ENCODE measurements around the gene TMEM139. TPM values are rescaled to one million over a fixed set of nuclear protein-coding genes. Genes with fewer than 3 reads are reported as not detected.
A peak's percentile ranks its signal among the peaks of the same experiment; 100 is the strongest.
"Not testable (repeated sequence)": the region's sequence is repeated elsewhere in the genome, so short reads cannot be mapped to it uniquely, and the experiment has no call there.

Gene TMEM139
- total RNA-seq, 2 experiments from 2014 or later: 1.1 TPM

DNA sequence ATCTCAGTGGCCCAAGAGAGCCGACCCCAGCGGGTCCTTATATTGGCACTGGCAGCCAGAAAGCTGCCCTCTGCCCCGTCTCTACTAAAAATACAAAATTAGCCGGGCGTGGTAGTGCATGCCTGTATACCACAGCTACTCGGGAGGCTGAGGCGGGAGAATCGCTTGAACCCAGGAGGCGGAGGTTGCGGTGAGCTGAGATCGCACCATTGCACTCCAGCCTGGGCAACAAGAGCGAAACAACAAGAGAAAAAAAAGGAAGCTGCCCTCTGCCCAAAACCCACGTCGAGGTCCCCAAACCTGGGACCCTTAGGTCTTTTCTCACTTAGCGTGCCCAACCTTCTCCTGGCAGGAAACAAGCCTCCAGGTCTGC lies 20.6 kb upstream of the TMEM139 start:
- not testable (repeated sequence) for DNase-seq; ATAC-seq (ENCODE audit: low read depth); H3K9me3 Mint-ChIP-seq; H3K27me3 Mint-ChIP-seq
- Mint-ChIP-seq H3K36me3 (peaks cover 34% of the 10 kb centered on the region), H3K27ac (peak overlapping the region; percentile 91), H3K4me1 (peaks cover 35% of the 10 kb centered on the region), H3K4me3 (peak overlapping the region; percentile 96)
- POLR2A ChIA-PET: interaction anchor here (0.8 to 4.4 kb wide), 9 partner anchors 9 to 116 kb away, joined by 3 to 45 read pairs (median 9); partner anchors contain the start of gene CASP2

DNA sequence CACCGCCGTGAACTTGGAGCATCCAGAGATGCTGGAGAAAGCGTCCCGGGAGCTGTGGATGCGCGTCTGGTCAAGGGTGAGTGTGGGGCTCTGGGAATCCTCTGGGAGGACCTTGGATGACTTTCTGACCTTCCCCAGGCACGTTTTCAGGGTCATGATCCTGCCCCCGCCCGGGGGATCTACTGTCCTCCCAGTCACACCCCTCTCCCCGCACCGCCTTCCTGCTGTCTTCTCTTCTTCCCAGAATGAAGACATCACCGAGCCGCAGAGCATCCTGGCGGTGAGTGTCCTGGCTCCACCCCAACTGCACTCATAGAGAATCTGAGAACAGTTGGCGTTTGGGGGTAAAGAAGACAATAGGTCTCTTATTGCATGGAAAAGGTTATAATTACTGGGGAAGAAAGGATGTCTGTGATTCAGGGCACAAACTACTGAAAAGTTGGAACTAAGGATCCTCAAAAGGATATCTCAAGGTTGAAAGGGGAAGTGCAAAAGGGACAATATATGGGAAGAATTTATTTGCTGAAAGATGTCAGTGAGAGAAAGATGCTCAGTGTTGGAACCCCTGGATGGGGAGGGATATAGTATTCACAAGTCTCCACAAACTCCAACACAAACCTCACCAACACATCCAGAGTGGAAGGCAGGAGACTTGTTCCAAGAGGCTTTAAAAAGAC lies 19.6 kb upstream of the TMEM139 start:
- no peaks in the 10 kb centered on the region for H3K27me3 Mint-ChIP-seq
- ATAC-seq (ENCODE audit: low read depth) (no peak), DNase-seq (no peak)
- H3K27ac Mint-ChIP-seq: peak overlapping the region; percentile 91
- peaks cover 33% of the 10 kb centered on the region for H3K4me1 Mint-ChIP-seq
- H3K9me3 Mint-ChIP-seq: peaks cover 5% of the 10 kb centered on the region
- H3K36me3 Mint-ChIP-seq: peaks cover 43% of the 10 kb centered on the region
- POLR2A ChIA-PET: interaction anchor here (0.6 to 4.4 kb wide), 5 partner anchors 15 to 37 kb away, joined by 3 to 45 read pairs (median 3); partner anchors contain the start of gene CASP2
- H3K4me3 Mint-ChIP-seq: peak overlapping the region; percentile 96

DNA sequence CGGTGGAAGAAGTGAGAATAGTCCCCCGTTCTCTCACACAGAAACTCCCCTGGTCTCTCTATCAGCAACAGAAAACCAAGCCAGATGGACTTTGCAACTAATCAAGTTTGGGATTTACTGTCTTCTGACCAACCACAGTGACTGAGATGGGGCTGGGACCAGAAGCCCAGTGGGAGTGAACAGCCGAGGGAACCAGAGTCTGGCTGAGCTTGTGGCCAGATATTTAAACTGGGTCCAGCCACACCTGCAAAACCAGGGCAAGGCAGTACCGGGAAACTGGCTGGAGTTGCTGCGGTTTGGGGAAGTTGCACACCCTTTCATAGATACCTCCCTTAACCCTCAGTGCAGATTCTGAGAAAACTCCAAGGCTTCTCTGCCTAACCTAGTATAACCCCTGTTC lies 15.5 kb upstream of the TMEM139 start:
- DNase-seq (no peak), ATAC-seq (ENCODE audit: low read depth) (no peak)
- POLR2A ChIA-PET: interaction anchor here (1.5 to 1.9 kb wide), 2 partner anchors 10 to 30 kb away, joined by 3 to 9 read pairs; no protein-coding TSS in a partner anchor
- Mint-ChIP-seq H3K36me3 (peaks cover 44% of the 10 kb centered on the region), H3K4me3 (no peak overlapping the region), H3K4me1 (peaks cover 29% of the 10 kb centered on the region), H3K27ac (no peak overlapping the region), H3K27me3 (no peaks in the 10 kb centered on the region), H3K9me3 (peaks cover 1% of the 10 kb centered on the region)

DNA sequence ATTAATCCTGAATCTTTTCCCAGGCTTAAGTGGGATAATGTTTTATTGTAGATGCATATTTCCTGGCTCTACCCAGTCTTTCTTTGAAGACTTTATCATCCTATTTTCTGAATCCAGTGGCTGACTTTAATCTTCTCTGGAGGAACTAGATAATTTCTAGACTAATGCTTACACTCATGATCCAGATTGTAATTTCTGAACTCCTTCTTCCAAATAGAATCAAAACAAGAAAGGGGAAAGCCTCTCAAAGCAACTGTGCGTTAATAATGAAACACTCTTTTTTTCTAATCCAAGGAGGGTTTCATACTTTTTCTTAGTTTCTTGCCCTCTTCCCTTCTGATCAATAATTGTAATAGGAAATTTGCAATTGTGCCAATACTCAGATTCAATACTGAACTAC lies 13.5 kb upstream of the TMEM139 start:
- H3K4me3 Mint-ChIP-seq: no peak overlapping the region
- no peak for ATAC-seq (ENCODE audit: low read depth)
- H3K9me3 Mint-ChIP-seq: peaks cover 1% of the 10 kb centered on the region
- no peak overlapping the region for H3K27ac Mint-ChIP-seq
- H3K4me1 Mint-ChIP-seq: peaks cover 14% of the 10 kb centered on the region
- no peaks in the 10 kb centered on the region for H3K27me3 Mint-ChIP-seq
- DNase-seq: no peak
- peaks cover 31% of the 10 kb centered on the region for H3K36me3 Mint-ChIP-seq
- POLR2A ChIA-PET: interaction anchor here (1.4 kb wide), 1 partner anchor 27 kb away, joined by 3 read pairs; no protein-coding TSS in a partner anchor

DNA sequence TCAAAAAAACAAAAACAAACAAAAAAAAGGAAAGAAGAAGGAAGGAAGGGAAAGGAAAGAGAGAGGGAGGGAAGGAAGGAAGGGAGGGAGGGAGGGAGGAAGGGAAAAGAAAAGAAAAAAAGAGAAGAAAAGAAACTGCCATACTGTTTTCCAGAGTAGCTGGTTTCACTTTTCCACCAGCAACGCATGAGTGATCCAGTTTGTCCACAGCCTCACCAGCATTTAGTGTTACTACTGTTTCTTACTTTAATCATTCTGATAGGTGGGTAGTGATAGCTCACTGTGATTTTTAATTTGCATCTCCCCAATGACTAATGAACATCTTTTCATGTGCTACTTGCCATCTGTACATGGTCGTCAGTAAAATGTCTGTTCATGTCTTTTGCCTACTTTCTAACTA lies 11.9 kb upstream of the TMEM139 start:
- ATAC-seq (ENCODE audit: low read depth): no peak
- no peak for DNase-seq
- no peak overlapping the region for H3K27ac Mint-ChIP-seq
- no peaks in the 10 kb centered on the region for H3K27me3 Mint-ChIP-seq
- peaks cover 1% of the 10 kb centered on the region for H3K9me3 Mint-ChIP-seq
- no peak overlapping the region for H3K4me3 Mint-ChIP-seq
- POLR2A ChIA-PET: interaction anchor here (1.1 to 1.2 kb wide), 2 partner anchors 10 to 15 kb away, joined by 3 read pairs; partner anchors contain the start of genes CASP2 and GSTK1
- H3K36me3 Mint-ChIP-seq: peaks cover 27% of the 10 kb centered on the region
- H3K4me1 Mint-ChIP-seq: peaks cover 12% of the 10 kb centered on the region

DNA sequence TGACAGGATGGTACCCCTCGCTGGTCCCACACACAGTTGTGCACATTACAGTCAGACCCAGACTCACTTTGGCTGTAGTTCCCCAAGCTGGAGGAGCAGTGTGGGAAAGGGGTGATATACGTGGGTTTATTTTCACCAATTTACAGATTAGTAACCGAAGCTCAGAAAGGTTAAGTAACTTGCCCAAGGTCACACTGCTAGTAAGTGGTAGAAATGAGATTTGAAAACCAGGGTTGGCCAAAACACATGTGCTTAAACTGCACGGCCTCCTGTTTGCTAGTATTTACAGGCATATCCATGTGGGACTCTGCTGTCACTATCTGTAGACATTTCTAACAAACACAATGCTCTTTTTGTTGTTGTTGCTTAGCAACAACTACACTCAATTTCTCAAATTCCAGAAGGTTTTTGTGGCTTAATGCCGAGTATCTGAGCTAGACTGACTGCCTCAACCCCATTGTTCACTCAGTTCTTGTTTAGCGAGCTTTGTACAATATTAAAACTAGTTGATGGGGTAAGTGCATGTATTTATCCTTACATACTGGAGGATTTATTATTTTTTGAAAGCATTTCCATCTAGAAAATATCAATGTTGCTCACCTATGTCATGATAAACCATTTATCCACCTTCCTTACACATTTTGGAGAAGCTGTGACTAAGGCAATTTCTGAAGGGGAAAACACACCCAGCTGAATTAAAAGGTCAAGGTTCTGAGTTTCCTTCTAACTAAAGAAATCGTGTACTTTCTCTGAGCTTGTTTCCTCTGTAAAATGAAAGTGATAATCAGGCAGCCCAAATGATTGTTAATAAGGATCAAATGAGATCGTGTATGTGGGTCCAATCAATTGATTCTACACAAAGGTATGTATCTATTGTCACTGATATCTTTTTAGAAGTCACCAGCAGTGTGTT lies 5.3 kb upstream of the TMEM139 start:
- ATAC-seq (ENCODE audit: low read depth) (peak; percentile 50), DNase-seq (no peak)
- Mint-ChIP-seq H3K4me1 (peaks cover 31% of the 10 kb centered on the region), H3K27ac (peak overlapping the region; percentile 82), H3K27me3 (no peaks in the 10 kb centered on the region), H3K36me3 (no peaks in the 10 kb centered on the region), H3K4me3 (peak overlapping the region; percentile 73), H3K9me3 (no peaks in the 10 kb centered on the region)
- POLR2A ChIA-PET: interaction anchor here (1.0 to 4.1 kb wide), 8 partner anchors 8 to 39 kb away, joined by 3 to 45 read pairs (median 5); partner anchors contain the start of genes CASP2 and GSTK1

DNA sequence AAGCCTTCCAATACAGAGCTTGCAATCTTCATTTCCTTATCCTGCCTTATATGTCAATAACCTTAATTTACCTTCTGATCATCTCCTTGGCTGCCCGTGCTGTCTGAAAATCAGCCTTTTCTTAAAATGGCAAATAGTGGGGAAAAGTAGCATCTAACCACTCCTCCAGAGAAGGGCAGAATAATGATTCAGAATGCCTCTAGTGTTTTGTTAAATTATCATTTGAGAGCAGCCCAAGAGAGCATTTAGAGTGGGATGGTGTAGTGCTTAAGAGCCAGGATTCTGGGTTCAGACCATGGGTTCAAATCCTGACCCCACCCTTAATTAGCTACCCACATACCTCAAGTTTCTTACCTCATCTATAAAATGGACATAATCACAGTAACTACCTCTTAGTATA lies 4.6 kb upstream of the TMEM139 start:
- Mint-ChIP-seq H3K9me3 (no peaks in the 10 kb centered on the region), H3K27ac (peak overlapping the region; percentile 82), H3K4me3 (peak overlapping the region; percentile 73), H3K36me3 (no peaks in the 10 kb centered on the region), H3K27me3 (no peaks in the 10 kb centered on the region), H3K4me1 (peaks cover 31% of the 10 kb centered on the region)
- POLR2A ChIA-PET: interaction anchor here (0.8 to 4.1 kb wide), 9 partner anchors 8 to 40 kb away, joined by 3 to 45 read pairs (median 5); partner anchors contain the start of genes CASP2 and GSTK1
- no peak for DNase-seq
- peak; percentile 12 for ATAC-seq (ENCODE audit: low read depth)

DNA sequence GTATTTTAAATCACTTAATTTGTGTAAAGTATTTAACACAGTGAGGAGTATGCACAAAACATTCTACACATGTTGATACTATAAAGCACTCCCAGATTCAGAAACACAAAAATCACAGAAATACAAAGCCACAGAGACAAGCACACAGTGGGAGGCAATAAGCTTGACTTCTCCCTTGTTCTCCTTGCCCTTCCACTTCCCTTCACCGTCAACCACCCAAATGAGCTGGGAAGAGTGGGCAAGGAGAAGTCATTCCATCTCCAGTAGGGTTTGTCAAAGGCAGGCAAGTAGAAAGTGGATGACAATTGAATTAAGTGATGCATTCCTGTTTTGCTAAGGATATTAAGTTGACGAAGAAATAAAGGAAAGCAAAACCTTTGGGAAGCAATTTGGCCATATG lies 4.2 kb upstream of the TMEM139 start:
- Mint-ChIP-seq H3K9me3 (no peaks in the 10 kb centered on the region), H3K4me1 (peaks cover 31% of the 10 kb centered on the region), H3K36me3 (no peaks in the 10 kb centered on the region), H3K27me3 (no peaks in the 10 kb centered on the region), H3K4me3 (peak overlapping the region; percentile 73), H3K27ac (peak overlapping the region; percentile 82)
- POLR2A ChIA-PET: interaction anchor here (0.8 to 4.1 kb wide), 7 partner anchors 7 to 29 kb away, joined by 3 to 45 read pairs (median 5); partner anchors contain the start of genes CASP2 and GSTK1
- DNase-seq (no peak), ATAC-seq (ENCODE audit: low read depth) (no peak)

DNA sequence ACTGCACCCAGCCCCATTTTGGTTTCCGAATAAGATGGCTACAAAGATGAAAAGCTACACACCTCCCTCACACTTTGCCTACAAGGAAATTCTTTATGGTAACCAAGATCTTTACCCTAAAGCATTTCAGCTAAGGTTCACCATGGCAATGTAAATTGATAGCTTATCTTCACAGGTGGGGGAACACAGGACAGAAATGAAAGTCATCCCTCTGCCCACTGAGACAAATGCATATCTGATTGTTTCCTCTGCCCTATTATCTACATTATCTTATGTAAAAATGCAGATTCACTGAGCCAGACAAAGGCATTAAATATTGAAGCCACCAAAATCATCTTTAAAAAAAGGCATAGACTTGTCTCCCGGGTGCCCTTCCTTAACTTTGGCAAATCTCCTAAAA lies 3.2 kb upstream of the TMEM139 start:
- Mint-ChIP-seq H3K9me3 (no peaks in the 10 kb centered on the region), H3K36me3 (no peaks in the 10 kb centered on the region), H3K27me3 (no peaks in the 10 kb centered on the region), H3K4me3 (no peak overlapping the region), H3K4me1 (peaks cover 31% of the 10 kb centered on the region), H3K27ac (no peak overlapping the region)
- ATAC-seq (ENCODE audit: low read depth) (no peak), DNase-seq (no peak)
- POLR2A ChIA-PET: interaction anchor here (4.1 kb wide), 1 partner anchor 17 kb away, joined by 45 read pairs; the partner anchor contains the start of gene GSTK1

DNA sequence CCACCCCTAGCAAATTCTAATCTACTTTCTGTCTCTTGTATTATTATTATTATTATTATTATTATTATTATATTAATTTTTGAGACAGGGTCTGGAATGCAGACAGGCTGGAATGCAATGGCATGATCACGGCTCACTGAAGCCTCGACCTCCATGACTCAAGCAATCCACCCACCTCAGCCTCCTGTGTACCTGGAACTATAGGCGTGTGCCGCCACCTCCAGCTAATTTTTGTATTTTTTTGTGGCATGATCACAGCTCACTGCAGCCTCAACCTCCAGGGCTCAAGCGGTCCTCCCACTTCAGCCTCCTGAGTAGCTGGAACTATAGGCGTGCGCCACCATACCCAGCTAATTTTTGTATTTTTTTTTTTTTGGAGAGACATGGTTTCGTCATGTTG lies 2.6 kb upstream of the TMEM139 start:
- H3K4me1 Mint-ChIP-seq: peaks cover 35% of the 10 kb centered on the region
- no peak overlapping the region for H3K4me3 Mint-ChIP-seq
- H3K27me3 Mint-ChIP-seq: no peaks in the 10 kb centered on the region
- H3K27ac Mint-ChIP-seq: no peak overlapping the region
- no peak for ATAC-seq (ENCODE audit: low read depth)
- H3K9me3 Mint-ChIP-seq: peaks cover 3% of the 10 kb centered on the region
- peaks cover 3% of the 10 kb centered on the region for H3K36me3 Mint-ChIP-seq
- POLR2A ChIA-PET: interaction anchor here (0.6 to 4.1 kb wide), 2 partner anchors 18 to 24 kb away, joined by 3 to 45 read pairs; partner anchors contain the start of gene GSTK1
- no peak for DNase-seq

DNA sequence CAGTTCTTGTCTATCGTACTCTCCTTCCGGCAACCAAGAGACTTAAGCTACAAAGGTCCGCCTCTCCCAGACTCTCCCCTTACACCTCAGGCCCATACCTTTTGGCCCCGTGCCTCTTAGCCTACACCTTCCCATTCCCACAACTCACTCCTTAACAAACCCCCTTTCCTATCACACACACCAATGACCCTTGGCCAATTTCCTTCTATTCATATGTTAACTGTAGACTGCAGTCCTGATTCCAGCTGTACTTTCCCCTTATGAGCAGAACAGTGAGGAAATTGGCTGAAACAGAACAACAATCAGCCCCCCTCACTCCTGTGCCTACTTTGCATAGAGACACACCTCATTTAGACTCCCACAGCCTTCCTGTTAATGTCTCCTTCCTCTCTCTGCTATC lies 1.4 kb upstream of the TMEM139 start:
- Mint-ChIP-seq H3K9me3 (peaks cover 5% of the 10 kb centered on the region), H3K27ac (peak overlapping the region; percentile 79), H3K4me1 (peaks cover 38% of the 10 kb centered on the region), H3K27me3 (no peaks in the 10 kb centered on the region), H3K36me3 (peaks cover 7% of the 10 kb centered on the region), H3K4me3 (peak overlapping the region; percentile 49)
- ATAC-seq (ENCODE audit: low read depth): no peak
- POLR2A ChIA-PET: no interaction called here
- DNase-seq: no peak

DNA sequence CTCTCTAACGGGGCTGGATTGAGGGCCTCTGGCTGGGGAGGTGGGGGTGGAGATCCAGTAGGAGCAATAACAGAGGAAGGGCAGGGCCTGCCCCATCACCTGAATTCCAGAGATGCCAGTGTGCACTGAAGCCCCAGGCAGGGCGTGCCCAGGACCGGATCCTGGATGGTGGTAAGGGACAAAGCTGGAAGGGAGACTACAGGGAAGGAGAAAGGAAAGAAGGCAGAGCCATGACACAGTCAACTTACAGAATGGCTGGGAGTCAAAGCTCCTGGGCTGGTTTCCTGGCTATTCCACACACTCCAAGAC lies 666 bp downstream of the TMEM139 start:
- peaks cover 15% of the 10 kb centered on the region for H3K36me3 Mint-ChIP-seq
- POLR2A ChIA-PET: interaction anchor here (0.9 to 2.4 kb wide), 2 partner anchors 21 to 22 kb away, joined by 3 to 11 read pairs; partner anchors contain the start of gene GSTK1
- H3K4me1 Mint-ChIP-seq: peaks cover 38% of the 10 kb centered on the region
- ATAC-seq (ENCODE audit: low read depth): no peak
- no peaks in the 10 kb centered on the region for H3K27me3 Mint-ChIP-seq
- peaks cover 5% of the 10 kb centered on the region for H3K9me3 Mint-ChIP-seq
- H3K27ac Mint-ChIP-seq: peak overlapping the region; percentile 58
- no peak overlapping the region for H3K4me3 Mint-ChIP-seq
- no peak for DNase-seq
